HEK293 (cell line): ENCODE measurements around the gene ZDHHC14.

Experiments used
- CTCF ChIA-PET: fragments of 350-600 bp; formaldehyde crosslinking; extraction: SDS; loops from one replicate; lab custom pipeline; 2021; ENCODE audit warnings: antibody characterized with exemption; lab: Yijun Ruan, JAX
- POLR2A ChIA-PET: fragments of 300-600 bp; formaldehyde crosslinking; extraction: SDS; loops from one replicate; lab custom pipeline; 2020; ENCODE audit warnings: antibody characterized with exemption, inconsistent platforms; lab: Yijun Ruan, JAX
- H3K27ac ChIP-seq: fragments of 200-500 bp; sonication (Bioruptor generic); 2 replicates; pipeline ENCODE4 v1.5.1; 2014; ENCODE audit warnings: low read depth, low read length, control low read depth, inconsistent platforms; ENCODE audit errors: extremely low read depth
- H3K36me3 ChIP-seq, 2 experiments: fragments of 200-500 bp in 1 of 2; sonication (Bioruptor generic) in 1 of 2; 1 replicate in 1 of 2; 2 replicates in 1 of 2; pipeline ENCODE4 v1.5.1; 2014 to 2017; ENCODE audit warnings: inconsistent platforms in 2 of 2, low read length in 2 of 2; ENCODE audit not compliant: control insufficient read depth in 2 of 2, insufficient read depth in 1 of 2
- H3K4me1 ChIP-seq: fragments of 200-500 bp; sonication (Bioruptor generic); 2 replicates; pipeline ENCODE4 v1.5.1; 2014; ENCODE audit warnings: mild to moderate bottlenecking, low read length, inconsistent platforms; ENCODE audit not compliant: control insufficient read depth, insufficient read depth
- H3K4me3 ChIP-seq: 2 replicates; pipeline ENCODE4 v1.5.1; 2011; ENCODE audit warnings: low read depth, mild to moderate bottlenecking, control low read depth, low read length, moderate library complexity
- H3K9me3 ChIP-seq: fragments of 200-500 bp; sonication (Bioruptor generic); 2 replicates; pipeline ENCODE4 v1.5.1; 2014; ENCODE audit warnings: low read depth, low read length, inconsistent platforms; ENCODE audit not compliant: control insufficient read depth, insufficient read depth
- EGR2 ChIP-seq: fragments of 450-650 bp; formaldehyde crosslinking; IDR thresholded peaks from 2 replicates; pipeline ENCODE4 v1.5.1; 2016; ENCODE audit warnings: low read depth, missing biosample characterization, missing genetic modification characterization
- GLI2 ChIP-seq: fragments of 450-650 bp; formaldehyde crosslinking; IDR thresholded peaks from 2 replicates; pipeline ENCODE4; 2017; ENCODE audit warnings: missing biosample characterization, missing genetic modification characterization, low read depth, borderline replicate concordance
- GLI4 ChIP-seq: fragments of 450-650 bp; formaldehyde crosslinking; IDR thresholded peaks from 2 replicates; pipeline ENCODE4 v1.5.1; 2016; ENCODE audit warnings: missing biosample characterization, missing genetic modification characterization
- KLF9 ChIP-seq: fragments of 450-650 bp; formaldehyde crosslinking; IDR thresholded peaks from 2 replicates; pipeline ENCODE4 v1.5.1; 2016; ENCODE audit warnings: missing biosample characterization, missing genetic modification characterization, low read depth
- ZBTB20 ChIP-seq: fragments of 450-650 bp; formaldehyde crosslinking; IDR thresholded peaks from 2 replicates; pipeline ENCODE4 v1.5.1; 2016; ENCODE audit warnings: missing biosample characterization, missing genetic modification characterization
- ZFHX2 ChIP-seq: fragments of 450-650 bp; formaldehyde crosslinking; conservative IDR thresholded peaks from 2 replicates; pipeline ENCODE4 v1.5.1; 2016; ENCODE audit warnings: missing biosample characterization, missing genetic modification characterization
- ZFP41 ChIP-seq: fragments of 450-650 bp; formaldehyde crosslinking; IDR thresholded peaks from 2 replicates; pipeline ENCODE4 v1.5.1; 2016; ENCODE audit warnings: missing biosample characterization, missing genetic modification characterization, borderline replicate concordance
- ZNF133 ChIP-seq: fragments of 450-650 bp; formaldehyde crosslinking; IDR thresholded peaks from 2 replicates; pipeline ENCODE4 v1.5.1; 2016; ENCODE audit warnings: missing biosample characterization, missing genetic modification characterization
- ZNF138 ChIP-seq: fragments of 450-650 bp; formaldehyde crosslinking; IDR thresholded peaks from 2 replicates; pipeline ENCODE4 v1.5.1; 2016; ENCODE audit warnings: missing biosample characterization, missing genetic modification characterization, borderline replicate concordance
- ZNF292 ChIP-seq: fragments of 450-650 bp; formaldehyde crosslinking; IDR thresholded peaks from 2 replicates; pipeline ENCODE4 v1.5.1; 2016; ENCODE audit warnings: low read depth, missing biosample characterization, missing genetic modification characterization, borderline replicate concordance
- ZNF423 ChIP-seq: fragments of 450-650 bp; formaldehyde crosslinking; IDR thresholded peaks from 2 replicates; pipeline ENCODE4 v1.5.1; 2016; ENCODE audit warnings: missing biosample characterization, missing genetic modification characterization
- ZNF555 ChIP-seq: fragments of 450-650 bp; formaldehyde crosslinking; conservative IDR thresholded peaks from 2 replicates; pipeline ENCODE4 v1.5.1; 2017; ENCODE audit warnings: missing biosample characterization, mild to moderate bottlenecking, missing genetic modification characterization, inconsistent platforms
- ZNF600 ChIP-seq: fragments of 450-650 bp; formaldehyde crosslinking; IDR thresholded peaks from 2 replicates; pipeline ENCODE4 v1.5.1; 2016; ENCODE audit warnings: missing biosample characterization, missing genetic modification characterization
- ZNF621 ChIP-seq: fragments of 450-650 bp; formaldehyde crosslinking; IDR thresholded peaks from 2 replicates; pipeline ENCODE4 v1.5.1; 2017; ENCODE audit warnings: missing biosample characterization, missing genetic modification characterization
- ZNF654 ChIP-seq: fragments of 450-650 bp; formaldehyde crosslinking; IDR thresholded peaks from 2 replicates; pipeline ENCODE4 v1.5.1; 2016; ENCODE audit warnings: low read depth, missing biosample characterization, missing genetic modification characterization
- ZNF768 ChIP-seq: fragments of 450-650 bp; formaldehyde crosslinking; IDR thresholded peaks from 2 replicates; pipeline ENCODE4 v1.5.1; 2018; ENCODE audit warnings: missing biosample characterization, mild to moderate bottlenecking, missing genetic modification characterization
- ZSCAN23 ChIP-seq: fragments of 450-650 bp; formaldehyde crosslinking; IDR thresholded peaks from 2 replicates; pipeline ENCODE4 v1.5.1; 2016; ENCODE audit warnings: missing biosample characterization, missing genetic modification characterization
- TF ChIP-seq, protein P1 (sequence below): fragments of 450-650 bp; formaldehyde crosslinking; IDR thresholded peaks from 2 replicates; pipeline ENCODE4 v1.5.1; 2016; ENCODE audit warnings: missing biosample characterization, missing genetic modification characterization
- TF ChIP-seq, protein P2 (sequence below): fragments of 450-650 bp; formaldehyde crosslinking; IDR thresholded peaks from 2 replicates; pipeline ENCODE4 v1.5.1; 2017; ENCODE audit warnings: missing biosample characterization, missing genetic modification characterization
- TF ChIP-seq, protein P3 (sequence below): fragments of 450-650 bp; formaldehyde crosslinking; IDR thresholded peaks from 2 replicates; pipeline ENCODE4 v1.5.1; 2016; ENCODE audit warnings: missing biosample characterization, missing genetic modification characterization
- TF ChIP-seq, protein P4 (sequence below): fragments of 450-650 bp; formaldehyde crosslinking; IDR thresholded peaks from 2 replicates; pipeline ENCODE4 v1.5.1; 2017; ENCODE audit warnings: missing biosample characterization, missing genetic modification characterization

ZDHHC14 gene

DNA sequence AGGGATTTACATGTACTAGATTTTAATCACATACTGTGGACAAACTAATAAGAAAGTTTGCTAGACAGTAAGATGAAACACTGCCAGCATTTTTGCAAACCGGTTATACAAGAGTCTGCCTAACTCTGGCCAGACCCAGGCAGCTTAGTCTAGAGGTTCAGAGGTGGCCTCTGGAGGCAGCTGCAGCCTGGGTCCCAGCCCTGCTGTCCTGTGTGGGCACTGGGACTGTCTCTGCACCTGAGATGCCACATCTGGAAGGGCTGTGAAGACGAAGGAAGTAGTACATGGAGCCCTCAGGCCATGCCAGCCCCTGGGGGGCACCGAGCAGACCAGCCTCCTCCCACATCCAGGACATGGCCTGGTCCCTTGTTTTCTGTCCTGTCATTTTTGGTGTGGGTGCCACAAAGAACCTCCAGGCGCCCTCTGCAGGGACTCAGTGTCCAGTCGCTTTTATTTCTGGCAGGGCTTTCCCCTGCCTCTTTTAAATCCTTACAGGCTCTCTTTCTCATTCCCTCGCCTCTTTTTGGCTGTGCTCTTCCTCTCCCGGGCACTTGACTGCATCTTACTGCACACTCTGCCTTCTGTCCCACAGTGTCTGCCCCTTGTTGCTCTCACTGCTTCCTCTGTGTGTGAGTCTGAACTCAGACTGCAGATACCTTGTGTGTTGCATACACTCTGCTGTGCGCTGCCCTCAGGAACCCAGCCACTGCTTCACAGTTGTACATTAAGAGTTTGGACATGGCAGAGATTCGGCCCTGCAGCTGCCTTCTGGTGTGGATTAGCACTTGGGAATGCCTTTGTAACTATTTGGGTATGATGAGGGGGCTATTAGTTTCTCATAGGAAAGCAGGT, 216.7 kb downstream of the ZDHHC14 start:
- no peak overlapping the region for H3K27ac ChIP-seq
- H3K4me3 ChIP-seq = no peak overlapping the region
- H3K36me3 ChIP-seq = no peaks in the 10 kb centered on the region
- TF ChIP-seq ZBTB20 = no peak
- TF ChIP-seq EGR2 = no peak
- TF ChIP-seq, protein P1, sequence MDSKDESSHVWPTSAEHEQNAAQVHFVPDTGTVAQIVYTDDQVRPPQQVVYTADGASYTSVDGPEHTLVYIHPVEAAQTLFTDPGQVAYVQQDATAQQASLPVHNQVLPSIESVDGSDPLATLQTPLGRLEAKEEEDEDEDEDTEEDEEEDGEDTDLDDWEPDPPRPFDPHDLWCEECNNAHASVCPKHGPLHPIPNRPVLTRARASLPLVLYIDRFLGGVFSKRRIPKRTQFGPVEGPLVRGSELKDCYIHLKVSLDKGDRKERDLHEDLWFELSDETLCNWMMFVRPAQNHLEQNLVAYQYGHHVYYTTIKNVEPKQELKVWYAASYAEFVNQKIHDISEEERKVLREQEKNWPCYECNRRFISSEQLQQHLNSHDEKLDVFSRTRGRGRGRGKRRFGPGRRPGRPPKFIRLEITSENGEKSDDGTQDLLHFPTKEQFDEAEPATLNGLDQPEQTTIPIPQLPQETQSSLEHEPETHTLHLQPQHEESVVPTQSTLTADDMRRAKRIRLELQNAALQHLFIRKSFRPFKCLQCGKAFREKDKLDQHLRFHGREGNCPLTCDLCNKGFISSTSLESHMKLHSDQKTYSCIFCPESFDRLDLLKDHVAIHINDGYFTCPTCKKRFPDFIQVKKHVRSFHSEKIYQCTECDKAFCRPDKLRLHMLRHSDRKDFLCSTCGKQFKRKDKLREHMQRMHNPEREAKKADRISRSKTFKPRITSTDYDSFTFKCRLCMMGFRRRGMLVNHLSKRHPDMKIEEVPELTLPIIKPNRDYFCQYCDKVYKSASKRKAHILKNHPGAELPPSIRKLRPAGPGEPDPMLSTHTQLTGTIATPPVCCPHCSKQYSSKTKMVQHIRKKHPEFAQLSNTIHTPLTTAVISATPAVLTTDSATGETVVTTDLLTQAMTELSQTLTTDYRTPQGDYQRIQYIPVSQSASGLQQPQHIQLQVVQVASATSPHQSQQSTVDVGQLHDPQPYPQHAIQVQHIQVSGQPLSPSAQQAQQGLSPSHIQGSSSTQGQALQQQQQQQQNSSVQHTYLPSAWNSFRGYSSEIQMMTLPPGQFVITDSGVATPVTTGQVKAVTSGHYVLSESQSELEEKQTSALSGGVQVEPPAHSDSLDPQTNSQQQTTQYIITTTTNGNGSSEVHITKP (tag by site-specific recombination) = 0 out of 2 replicates have a peak, but pooled peaks have one; percentile 29
- TF ChIP-seq ZNF654 (tag by site-specific recombination) = peak; percentile 31
- no peak for TF ChIP-seq ZNF423 (tag by site-specific recombination)
- TF ChIP-seq, protein P2, sequence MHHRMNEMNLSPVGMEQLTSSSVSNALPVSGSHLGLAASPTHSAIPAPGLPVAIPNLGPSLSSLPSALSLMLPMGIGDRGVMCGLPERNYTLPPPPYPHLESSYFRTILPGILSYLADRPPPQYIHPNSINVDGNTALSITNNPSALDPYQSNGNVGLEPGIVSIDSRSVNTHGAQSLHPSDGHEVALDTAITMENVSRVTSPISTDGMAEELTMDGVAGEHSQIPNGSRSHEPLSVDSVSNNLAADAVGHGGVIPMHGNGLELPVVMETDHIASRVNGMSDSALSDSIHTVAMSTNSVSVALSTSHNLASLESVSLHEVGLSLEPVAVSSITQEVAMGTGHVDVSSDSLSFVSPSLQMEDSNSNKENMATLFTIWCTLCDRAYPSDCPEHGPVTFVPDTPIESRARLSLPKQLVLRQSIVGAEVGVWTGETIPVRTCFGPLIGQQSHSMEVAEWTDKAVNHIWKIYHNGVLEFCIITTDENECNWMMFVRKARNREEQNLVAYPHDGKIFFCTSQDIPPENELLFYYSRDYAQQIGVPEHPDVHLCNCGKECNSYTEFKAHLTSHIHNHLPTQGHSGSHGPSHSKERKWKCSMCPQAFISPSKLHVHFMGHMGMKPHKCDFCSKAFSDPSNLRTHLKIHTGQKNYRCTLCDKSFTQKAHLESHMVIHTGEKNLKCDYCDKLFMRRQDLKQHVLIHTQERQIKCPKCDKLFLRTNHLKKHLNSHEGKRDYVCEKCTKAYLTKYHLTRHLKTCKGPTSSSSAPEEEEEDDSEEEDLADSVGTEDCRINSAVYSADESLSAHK = no peak
- TF ChIP-seq, protein P3, sequence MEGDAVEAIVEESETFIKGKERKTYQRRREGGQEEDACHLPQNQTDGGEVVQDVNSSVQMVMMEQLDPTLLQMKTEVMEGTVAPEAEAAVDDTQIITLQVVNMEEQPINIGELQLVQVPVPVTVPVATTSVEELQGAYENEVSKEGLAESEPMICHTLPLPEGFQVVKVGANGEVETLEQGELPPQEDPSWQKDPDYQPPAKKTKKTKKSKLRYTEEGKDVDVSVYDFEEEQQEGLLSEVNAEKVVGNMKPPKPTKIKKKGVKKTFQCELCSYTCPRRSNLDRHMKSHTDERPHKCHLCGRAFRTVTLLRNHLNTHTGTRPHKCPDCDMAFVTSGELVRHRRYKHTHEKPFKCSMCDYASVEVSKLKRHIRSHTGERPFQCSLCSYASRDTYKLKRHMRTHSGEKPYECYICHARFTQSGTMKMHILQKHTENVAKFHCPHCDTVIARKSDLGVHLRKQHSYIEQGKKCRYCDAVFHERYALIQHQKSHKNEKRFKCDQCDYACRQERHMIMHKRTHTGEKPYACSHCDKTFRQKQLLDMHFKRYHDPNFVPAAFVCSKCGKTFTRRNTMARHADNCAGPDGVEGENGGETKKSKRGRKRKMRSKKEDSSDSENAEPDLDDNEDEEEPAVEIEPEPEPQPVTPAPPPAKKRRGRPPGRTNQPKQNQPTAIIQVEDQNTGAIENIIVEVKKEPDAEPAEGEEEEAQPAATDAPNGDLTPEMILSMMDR (tag by site-specific recombination) = peak; percentile 52; the same call in 1 of the 2 replicates
- no peak for TF ChIP-seq ZNF133
- no peak for TF ChIP-seq ZFP41 (tag by site-specific recombination)
- TF ChIP-seq KLF9 = no peak
- no peaks in the 10 kb centered on the region for H3K4me1 ChIP-seq
- ChIA-PET POLR2A (no interaction called here), CTCF (interaction anchor here (0.6 to 1.6 kb wide), 9 partner anchors 15 to 366 kb away, joined by 3 to 9 read pairs (median 3); no protein-coding TSS in a partner anchor)
- no peaks in the 10 kb centered on the region for H3K9me3 ChIP-seq

DNA sequence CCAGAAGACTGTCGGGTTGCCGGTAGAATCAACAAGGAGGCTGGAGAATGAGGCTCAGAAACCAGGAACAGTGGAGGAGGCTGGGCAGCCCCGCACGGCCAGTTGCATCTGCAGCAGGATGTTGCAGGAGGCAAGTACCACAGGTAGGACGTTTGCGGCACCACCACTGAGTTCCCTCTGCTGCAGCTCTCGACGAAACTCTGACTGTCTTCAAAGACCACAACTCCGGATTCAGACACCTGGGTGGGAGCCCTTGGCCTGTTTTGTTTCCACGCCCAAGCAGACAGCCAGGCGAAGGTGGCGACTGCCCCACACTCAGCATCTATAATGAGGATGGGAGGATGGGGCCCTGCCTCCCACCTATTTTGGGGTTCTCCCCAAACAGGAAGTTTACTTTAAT, 218.2 kb downstream of the ZDHHC14 start:
- Histone ChIP-seq H3K4me1 (no peaks in the 10 kb centered on the region), H3K36me3 (no peaks in the 10 kb centered on the region), H3K27ac (no peak overlapping the region), H3K9me3 (no peaks in the 10 kb centered on the region), H3K4me3 (no peak overlapping the region)
- ChIA-PET POLR2A (no interaction called here), CTCF (interaction anchor here (0.6 kb wide), 1 partner anchor 543 kb away, joined by 3 read pairs; no protein-coding TSS in a partner anchor)
- TF ChIP-seq ZNF654 (tag by site-specific recombination) (no peak), ZNF600 (tag by site-specific recombination) (no peak), GLI4 (tag by site-specific recombination) (no peak), ZNF555 (tag by site-specific recombination) (no peak), ZNF621 (tag by site-specific recombination) (no peak), ZNF768 (tag by site-specific recombination) (no peak), ZSCAN23 (no peak), ZNF292 (tag by site-specific recombination) (no peak), GLI2 (tag by site-specific recombination) (no peak), ZNF138 (tag by site-specific recombination) (no peak), ZFHX2 (no peak)
- TF ChIP-seq, protein P4, sequence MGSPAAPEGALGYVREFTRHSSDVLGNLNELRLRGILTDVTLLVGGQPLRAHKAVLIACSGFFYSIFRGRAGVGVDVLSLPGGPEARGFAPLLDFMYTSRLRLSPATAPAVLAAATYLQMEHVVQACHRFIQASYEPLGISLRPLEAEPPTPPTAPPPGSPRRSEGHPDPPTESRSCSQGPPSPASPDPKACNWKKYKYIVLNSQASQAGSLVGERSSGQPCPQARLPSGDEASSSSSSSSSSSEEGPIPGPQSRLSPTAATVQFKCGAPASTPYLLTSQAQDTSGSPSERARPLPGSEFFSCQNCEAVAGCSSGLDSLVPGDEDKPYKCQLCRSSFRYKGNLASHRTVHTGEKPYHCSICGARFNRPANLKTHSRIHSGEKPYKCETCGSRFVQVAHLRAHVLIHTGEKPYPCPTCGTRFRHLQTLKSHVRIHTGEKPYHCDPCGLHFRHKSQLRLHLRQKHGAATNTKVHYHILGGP (tag by site-specific recombination) = no peak
- TF ChIP-seq, protein P1 (tag by site-specific recombination) = no peak
